HL-60/S4 treated with phorbol 12-myristate 13-acetate at 8.2 ng/mL for 4 days and 3 days (cell line): ENCODE results near the gene PRIM1.
"Not testable (repeated sequence)": the region's sequence is repeated elsewhere in the genome, so short reads cannot be mapped to it uniquely, and the experiment has no call there.

Source experiments
- in situ Hi-C: fragments of 300-500 bp; cut with MboI; formaldehyde crosslinking; loops from 2 replicates; pipeline ENCODE4 v1.15.0; 2022; ENCODE audit warnings: low sequenced_read_pairs

Gene PRIM1

DNA sequence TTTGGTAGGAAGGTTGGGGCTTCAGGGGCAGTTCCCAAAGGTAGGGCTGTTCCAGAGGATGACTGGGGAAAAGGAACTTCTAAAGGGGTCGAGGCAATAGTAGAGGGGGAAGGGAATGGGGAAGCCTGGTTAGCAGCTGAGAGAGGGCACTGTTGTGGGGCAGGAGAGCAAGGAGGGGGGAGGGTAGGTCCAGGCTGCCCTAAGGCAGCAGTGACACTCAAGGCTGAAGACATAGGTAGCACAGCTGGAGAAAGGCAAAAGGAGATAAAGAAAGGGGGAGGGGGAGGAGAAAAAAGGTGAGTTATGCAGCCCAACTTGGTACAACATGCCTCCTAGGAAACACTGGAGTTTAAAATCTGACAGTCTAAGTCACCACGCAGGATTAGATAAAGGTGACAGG, 30.9 kb downstream of the PRIM1 start:
- in situ Hi-C loops, result no loop called here

DNA sequence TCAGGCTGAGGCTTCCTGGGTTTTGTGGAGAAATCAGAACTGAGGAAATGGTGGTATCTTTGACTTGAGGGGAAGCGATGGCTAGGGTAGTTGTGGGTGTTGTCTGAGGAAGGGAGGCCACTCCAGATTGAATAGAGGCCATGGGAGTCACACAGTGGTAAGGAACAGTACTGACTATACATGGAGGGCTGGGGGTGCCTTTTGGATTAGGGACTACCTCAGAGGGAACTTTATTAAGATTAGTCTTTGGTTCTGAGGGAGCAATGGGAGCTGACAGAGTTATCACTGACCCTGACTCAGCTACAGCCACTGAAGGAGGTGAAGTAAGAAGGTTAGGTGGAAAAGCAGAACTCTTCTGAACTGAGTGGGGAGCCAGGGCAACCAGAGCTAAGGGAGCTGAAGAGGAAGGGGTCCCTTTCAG, 31.4 kb downstream of the PRIM1 start:
- in situ Hi-C loops, result no loop called here

DNA sequence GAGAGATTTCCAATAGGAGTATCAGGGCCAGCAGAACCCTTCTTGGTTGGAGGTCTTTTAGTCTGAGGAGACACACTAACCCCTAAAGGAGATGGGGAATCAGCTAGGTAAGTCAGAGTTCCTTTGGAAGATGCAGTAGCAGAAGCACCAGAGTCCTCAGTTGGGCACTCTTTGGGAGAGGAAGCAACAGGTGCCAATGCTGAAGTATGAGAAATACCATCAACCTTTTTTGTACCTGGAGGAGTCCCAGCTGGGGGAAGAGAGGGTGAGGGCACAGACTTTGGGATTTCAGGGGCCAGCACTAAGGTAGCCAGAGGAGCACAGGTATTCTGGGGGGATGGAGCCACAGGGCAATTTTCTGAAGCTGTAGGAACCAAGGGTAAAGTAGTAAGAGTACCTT, 33.1 kb downstream of the PRIM1 start:
- in situ Hi-C loops, result no loop called here

DNA sequence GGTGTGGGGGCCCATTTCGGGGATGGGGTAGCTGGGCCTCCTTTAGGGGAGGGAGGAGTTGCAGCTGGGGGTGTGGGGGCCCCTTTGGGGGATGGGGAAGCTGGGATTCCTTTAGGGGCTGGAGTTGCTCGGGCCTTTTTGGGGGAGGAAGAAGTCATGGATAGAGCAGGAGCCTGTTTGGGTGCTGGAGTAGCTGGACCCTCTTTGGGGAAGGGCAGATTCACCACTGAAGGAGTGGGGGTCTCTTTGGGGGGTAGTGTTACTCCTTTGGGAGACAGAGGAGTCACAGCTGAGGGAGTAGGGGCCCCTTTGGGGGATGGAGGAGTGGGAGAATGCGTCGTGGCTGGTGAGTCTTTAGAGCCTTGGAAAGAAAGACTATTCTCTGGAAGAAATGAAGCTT, 33.5 kb downstream of the PRIM1 start:
- in situ Hi-C loops, result no loop called here

DNA sequence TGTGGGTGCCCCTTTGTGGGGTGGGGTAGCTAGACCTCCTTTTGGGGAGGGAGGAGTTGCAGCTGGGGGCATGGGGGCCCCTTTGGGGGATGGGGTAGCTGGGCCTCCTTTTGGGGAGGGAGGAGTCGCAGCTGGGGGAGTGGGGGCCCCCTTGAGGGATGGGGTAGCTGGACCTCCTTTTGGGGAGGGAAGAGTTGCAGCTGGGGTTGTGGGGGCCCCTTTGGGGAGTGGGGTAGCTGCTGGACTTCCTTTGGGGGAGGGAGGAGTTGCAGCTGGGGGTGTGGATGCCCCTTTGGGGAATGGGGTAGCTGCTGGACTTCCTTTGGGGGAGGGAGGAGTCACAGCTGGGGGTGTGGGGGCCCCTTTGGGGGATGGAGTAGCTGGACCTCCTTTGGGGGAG, 34.0 kb downstream of the PRIM1 start:
- in situ Hi-C loops, result no loop called here

DNA sequence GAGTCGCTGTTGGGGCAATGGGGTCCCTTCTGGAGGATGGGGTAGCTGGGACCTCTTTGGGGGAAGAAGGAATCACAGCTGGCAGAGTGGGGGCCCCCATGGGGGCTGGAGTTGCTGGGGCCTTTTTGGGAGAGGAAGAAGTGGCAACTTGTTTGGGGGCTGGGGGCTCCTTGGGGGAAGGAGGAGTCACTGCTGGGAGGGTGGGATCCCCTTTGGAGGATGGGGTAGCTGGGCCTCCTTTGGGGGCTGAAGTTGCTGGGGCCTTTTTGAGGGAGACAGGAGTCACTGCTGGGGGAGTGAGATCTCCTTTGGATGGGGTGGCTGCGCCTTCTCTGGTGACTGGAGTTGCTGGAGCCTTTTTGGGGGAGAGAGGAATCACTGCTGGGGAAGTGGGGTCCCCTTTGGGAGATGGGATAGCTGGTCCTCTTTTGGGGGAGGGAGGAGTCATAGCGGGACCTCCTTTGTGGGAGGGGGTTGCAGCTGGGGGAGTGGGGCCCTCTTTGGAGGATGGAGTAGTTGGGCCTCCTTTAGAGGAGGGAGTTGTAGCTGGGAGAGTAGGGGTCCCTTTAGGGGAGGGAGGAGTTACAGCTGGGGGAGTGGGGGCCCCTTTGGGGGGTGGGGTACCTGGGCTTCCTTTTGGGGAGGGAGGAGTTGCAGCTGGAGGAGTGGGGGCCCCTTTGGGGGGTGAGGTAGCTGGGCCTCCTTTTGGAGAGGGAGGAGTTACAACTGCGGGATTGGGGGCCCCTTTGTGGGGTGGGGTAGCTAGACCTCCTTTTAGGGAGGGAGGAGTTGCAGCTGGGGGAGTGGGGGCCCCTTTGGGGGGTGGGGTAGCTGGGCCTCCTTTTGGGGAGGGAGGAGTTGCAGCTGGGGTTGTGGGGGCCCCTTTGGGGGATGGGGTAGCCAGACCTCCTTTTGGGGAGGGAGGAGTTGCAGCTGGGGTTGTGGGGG, 34.9 kb downstream of the PRIM1 start:
- in situ Hi-C loops, result no loop called here

DNA sequence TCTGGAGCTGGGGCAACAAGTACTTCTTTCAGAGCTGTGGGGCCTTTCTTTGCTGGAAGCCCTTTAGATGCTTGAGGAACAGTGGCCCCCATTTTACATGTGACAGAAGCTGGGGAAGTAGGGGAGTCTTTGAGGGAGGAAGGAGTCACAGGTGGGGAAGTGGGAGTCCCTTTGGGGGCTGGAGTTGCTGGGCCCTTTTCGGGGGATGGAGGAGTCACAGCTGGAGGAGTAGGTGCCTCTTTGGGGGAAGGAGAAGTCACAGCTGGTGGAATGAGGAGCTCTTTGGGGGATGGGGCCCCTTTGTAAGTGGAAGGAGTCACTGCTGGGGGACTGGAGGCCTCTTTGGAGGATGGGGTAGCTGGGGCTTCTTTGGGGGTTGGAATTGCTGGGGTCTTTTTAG, 35.7 kb downstream of the PRIM1 start:
- in situ Hi-C loops, result no loop called here

DNA sequence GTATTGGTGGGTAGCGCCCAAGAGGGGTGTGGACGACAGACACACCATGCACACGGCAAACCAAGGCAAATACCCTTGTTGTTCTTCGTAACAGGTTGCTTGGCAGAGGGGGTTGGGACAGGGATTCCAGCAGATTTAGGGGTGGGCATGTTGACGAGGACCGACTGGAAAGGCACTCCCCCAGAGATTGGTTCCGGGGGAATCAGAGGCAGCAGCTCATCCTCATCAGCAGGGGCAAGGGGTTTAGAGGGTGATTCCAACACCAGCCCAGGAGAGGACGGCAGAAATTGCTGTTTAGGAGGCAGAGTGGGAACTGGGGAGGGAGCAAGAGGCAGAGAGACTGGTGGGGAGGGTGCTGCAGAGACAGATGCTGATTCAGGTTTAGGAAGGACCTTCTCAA, 36.3 kb downstream of the PRIM1 start:
- in situ Hi-C loops, result no loop called here

DNA sequence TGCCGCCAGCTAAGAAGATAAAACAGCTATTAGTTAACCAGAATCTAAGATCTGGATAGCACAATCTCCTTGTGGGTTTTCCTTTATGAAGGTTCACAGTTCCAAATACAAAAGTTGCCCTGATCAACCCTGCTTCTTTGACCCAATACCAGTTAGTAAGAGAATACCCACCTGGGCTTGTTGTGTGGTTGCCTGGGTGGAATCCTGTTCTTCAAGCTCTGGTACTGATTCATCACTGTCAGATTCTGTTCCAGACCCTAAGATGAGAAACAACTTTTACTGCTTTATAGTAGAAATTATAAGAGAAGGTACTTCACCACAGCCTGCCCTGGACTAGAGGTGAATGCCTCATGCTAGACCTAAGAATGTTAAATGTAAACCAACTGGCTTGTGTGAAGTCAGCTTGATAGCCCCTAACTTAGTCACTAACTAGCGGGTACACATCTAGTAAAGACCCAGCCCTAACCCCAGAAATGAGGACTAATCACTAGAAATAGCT, 37.6 kb downstream of the PRIM1 start:
- in situ Hi-C loops, result no loop called here

DNA sequence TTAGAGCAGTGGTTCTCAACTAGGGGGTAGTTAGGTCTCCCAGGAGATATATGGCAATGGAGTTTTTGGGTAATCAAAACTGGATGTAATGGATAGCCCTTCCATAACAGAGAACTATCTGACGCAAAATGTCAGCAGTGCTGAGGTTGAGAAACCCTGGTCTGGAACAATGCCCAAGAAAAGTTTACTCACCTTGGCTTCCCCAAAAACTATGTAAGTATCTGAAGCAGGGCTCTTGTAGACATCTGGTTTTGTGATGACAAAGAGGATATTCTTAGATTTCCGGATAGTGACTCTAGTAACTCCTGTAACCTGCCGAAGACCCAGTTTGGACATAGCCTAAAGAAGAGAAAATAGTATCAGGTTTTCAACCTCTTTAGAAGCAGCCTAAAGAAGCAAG, 38.8 kb downstream of the PRIM1 start:
- in situ Hi-C loops, result no loop called here

DNA sequence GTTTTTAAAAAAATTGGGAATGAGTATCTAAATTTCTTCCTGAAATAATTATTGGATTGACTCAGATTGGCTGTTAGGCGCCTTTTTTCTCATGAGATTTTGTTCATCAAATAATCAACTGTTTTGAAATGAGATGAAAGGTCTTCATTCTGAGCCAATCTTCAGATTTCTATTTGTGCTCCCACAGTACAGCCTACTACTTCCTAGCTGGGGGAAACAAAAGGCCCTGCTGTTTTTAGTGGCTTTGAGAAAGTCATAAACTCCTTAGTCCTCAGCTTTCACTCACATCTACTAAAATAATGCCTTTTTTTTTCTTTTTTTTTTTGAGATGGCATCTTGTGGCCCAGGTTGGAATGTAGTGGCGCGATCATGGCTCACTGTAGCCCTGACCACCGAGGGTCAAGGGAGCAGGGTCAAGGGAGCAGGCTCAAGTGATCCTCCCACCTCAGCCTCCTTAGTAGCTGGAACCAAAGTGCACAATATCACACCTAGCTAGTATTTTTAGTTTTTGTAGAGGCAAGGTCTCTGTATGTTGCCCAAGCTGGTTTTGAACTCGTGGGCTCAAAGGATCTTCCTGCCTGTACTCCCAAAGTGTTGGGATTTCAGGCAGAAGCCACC, 42.3 kb downstream of the PRIM1 start:
- in situ Hi-C loops, result no loop called here

DNA sequence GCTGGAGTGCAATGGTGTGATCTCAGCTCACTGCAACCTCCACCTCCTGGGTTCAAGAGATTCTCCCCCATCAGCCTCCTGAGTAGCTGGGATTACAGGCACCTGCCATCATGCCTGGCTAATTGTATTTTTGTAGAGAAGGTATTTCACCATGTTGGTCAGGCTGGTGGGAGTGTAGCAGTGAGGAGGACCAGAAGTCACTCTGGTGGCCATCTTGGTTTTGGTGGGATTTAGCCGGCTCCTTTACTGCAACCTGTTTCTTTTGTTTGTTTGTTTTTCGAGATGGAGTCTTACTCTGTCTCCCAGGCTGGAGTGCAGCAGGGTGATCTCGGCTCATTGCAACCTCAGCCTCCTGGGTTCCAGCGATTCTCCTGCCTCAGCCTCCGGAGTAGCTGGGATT, 47.6 kb downstream of the PRIM1 start:
- in situ Hi-C loops, result not testable (repeated sequence)

DNA sequence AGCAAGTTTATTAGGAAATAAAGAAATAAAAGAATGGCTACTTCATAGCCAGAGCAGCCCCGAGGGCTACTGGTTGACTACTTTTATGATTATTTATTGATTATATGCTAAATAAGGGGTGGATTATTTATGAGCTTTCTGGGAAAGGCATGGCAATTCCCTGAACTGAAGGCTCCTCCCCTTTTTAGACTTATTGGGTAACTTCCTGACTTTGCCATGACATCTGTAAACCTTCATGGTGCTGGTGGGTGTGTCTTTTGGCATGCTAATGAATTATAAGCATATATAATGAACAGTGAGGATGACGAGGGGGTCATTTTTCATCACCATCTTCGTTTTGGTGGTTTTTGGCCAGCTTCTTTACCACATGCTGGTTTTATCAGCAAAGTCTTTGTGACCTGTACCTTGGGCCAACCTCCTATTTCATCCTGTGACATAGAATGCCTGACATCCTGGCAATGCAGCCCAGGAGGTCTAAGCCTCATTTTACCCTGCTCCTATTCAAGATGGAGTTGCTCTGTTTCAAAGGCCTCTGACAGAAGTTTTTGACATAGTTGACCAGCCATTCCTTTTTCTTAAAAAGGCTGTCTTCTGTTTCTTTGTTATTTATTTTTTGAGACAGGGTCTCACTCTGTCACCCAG, 53.0 kb downstream of the PRIM1 start:
- in situ Hi-C loops, result no loop called here

DNA sequence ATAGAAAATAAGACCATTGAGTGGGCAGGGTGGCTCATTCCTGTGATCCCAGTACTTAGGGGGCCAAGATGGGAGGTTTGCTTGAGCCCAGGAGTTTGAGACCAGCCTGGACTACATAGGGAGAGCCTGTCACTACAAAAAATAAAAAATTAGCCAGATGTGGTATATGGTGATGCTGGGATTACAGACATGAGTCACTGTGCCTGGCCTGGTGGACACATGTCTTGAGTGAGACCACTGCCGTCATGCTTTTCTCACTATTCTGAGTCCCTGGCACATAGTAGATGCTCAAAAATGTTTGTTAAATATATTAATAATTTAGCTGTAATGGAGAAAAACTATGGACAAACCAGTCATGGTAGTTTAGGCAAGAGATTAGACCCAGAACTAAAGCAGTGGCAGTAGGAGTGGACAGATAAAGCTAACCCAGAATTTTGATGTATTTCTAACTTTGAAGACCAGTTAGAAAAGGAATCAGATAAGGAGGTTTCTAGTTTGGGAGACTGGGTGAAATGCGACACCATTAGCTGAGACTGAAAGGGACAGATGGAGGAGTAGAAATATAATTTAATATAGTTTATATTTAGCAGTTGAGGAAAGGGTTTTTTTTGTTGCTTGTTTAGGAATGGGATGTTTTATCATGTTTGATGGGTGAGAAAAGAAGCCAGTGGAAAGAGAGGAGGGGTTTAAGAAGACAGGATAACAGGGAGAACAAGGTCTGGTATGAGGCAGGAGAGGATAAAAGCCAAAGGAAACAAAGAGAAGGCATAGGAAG, 56.6 kb downstream of the PRIM1 start:
- in situ Hi-C loops, result no loop called here

DNA sequence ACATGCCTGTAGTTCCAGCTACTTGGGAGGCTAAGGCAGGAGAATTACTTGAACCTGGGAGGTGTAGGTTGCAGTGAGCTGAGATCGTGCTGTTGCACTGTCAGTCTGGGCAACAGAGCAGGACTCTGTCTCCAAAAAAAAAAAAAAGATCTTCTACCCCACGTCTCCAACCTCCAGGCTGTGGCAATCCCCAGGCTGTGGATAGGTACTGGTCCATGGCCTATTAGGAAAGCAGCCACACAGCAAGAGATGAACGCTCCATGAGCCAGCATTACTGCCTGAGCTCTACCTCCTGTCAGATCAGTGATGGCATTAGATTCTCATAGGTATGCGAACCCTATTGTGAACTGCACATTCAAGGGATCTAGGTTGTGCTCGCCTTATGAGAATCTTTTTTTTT, 58.0 kb downstream of the PRIM1 start:
- in situ Hi-C loops, result no loop called here

DNA sequence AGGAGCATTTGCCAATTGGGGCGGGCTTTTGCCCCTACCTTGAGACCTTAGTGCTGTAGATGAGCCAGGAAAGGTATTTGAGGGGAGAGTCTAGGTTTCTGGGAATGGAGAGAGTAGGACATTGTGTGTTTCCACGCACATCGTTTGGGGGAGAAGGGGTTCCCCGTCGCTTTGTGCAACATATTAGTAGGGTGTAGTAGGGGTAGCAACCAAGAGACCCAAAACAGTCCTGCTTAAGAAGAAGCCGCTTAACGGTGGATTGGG, 63.3 kb downstream of the PRIM1 start:
- in situ Hi-C loops, result no loop called here

DNA sequence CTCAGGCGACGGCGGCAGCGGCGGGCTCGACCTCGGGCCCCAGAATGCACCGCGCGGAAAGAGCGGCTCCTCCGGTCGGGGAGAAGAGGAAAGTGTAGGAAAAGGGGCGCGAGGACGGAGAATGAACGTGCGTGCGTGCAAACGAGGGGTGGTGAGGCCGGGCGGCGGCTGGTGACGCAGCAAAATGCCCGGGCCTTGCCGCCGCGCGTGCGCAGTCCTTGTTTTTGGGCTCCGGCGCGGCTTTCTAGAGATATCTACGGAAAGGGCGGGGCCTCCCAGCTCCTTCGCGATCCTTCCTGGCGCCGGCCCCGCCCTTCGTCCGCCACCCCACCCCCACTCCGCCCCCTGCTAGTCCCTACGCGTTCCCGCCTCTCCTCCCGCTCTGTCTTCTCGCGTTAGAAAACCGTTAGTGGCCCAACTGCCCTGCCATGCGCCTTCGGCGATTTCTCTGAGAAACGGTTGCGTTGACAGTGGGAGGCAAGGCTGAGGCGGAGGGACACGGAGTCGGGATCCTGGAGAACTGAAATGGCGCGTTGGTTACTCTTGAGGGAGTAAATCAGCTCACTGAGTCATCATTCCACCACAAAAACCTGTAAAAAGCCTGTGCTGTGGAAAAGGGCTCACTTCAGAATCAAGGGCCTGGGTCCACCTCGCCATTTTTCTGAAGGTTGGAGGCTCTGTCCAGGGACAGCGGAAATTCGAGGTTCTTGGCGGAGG, 63.8 kb downstream of the PRIM1 start, which contains the start of gene PTGES3:
TSS of gene PTGES3 (minus strand) at position 156 of the 717 bp plus-strand sequence. CDS start 285 bp downstream, outside the sequence.
- in situ Hi-C loops, result no loop called here

DNA sequence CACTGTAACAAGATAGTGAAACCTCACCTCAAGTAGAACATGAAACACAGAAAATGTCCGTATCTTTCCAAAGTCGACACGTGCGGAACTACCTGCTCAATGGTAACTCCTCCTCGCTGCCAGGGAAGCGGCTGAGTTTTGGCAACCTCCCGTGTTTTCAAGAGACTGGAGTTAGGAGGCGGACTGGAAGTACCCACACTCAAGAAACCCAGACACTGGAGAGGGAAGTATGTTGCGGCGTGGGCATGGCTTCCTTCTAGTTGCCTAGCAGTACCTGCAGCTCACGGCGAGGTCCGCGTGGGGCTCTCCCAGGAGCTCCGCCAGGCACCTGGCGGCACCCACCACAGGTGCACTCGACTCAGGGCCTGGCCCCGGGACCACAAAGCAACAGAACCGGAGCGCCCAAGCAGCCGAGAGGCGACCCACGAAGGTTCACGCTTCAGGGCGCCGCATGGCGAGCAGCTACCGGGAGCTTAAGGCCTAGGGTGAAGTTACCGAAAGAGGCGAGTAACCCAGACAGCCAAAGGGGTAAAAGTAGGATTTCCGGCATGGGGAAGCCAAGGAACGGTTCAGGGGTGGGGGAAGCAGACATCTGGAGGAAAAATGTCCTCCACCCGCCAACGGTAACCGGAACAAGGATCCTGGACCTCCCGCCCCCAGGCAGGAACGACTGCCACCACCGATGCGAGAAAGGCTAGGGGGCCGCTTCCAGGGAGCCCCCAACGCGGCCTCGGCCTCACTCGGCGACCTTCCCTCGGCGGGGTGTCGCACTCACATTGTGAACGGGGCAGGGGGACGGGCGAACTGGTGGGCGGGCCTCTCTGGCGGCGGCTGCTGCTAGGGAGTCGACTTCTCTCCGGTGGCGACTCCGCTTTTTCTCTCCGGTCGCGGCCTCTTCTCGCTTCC, 64.6 kb downstream of the PRIM1 start:
- in situ Hi-C loops, result no loop called here

DNA sequence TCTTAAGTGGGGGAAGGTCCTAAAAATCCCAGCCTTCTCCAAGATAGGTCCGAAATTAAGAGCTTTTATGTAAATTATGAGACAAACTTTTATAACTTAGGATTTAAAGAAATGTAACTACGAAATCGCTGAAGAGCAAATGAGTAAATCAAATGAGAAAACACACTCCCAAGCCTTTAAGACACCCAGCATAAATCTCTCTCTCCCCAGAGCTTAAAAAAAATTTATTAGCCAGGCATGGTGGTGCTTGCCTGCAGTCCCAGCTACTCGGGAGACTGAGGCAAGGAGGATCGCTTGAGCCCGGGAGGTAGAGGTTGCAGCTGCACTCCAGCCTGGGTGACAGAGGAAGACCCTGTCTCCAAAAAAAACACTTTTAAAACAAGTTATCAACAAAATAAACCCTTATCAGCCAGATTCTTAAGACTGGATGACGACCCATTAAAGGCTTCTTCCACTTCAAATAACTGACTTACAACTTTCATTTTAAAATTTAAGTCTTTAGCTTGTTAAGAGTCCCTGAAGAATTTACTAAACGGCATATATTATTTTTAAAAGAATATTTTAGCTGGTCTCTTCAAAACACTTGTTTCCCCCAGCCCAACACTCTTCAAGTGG, 67.3 kb downstream of the PRIM1 start:
- in situ Hi-C loops, result no loop called here
